OCI-LY3 (cell line): Measurements from ENCODE around the gene CENPS.

Experiments
- H2AFZ ChIP-seq: fragments of 200-600, 300-600 bp; shearing (Covaris generic); 2 replicates; pipeline ENCODE4 v1.6.0; 2014; ENCODE audit warnings: antibody characterized with exemption, low read depth, low read length
- H3K27ac ChIP-seq: fragments of 200-600, 300-600 bp; sonication (generic); 2 replicates; pipeline ENCODE4 v1.5.1; 2014; ENCODE audit warnings: mild to moderate bottlenecking, low read length, moderate library complexity, mixed read lengths
- H3K27me3 ChIP-seq: fragments of 200-600, 300-600 bp; sonication (generic); 2 replicates; pipeline ENCODE4 v1.6.1; 2014; ENCODE audit warnings: low read depth, low read length, mixed read lengths
- H3K36me3 ChIP-seq: fragments of 200-600, 300-600 bp; sonication (generic); replicated peaks from 2 replicates; pipeline ENCODE3; 2014; ENCODE audit warnings: low read depth, low read length, mixed read lengths
- H3K4me1 ChIP-seq: fragments of 300-600, 200-600 bp; sonication (generic); 2 replicates; pipeline ENCODE4 v1.6.1; 2014; ENCODE audit warnings: low read length, mixed read lengths
- H3K4me2 ChIP-seq: fragments of 200-600, 300-600 bp; sonication (generic); 2 replicates; pipeline ENCODE4 v1.6.1; 2014; ENCODE audit warnings: low read length, mixed read lengths
- H3K4me3 ChIP-seq: fragments of 300-600, 200-600 bp; sonication (generic); 2 replicates; pipeline ENCODE4 v1.5.1; 2014; ENCODE audit warnings: antibody characterized with exemption, mild to moderate bottlenecking, low read length, moderate library complexity
- H3K79me2 ChIP-seq: fragments of 300-600, 200-600 bp; shearing (Covaris generic); 2 replicates; pipeline ENCODE4 v1.6.1; 2014; ENCODE audit warnings: mild to moderate bottlenecking, low read length, mixed read lengths
- H3K9ac ChIP-seq: fragments of 300-600, 200-600 bp; shearing (Covaris generic); 2 replicates; pipeline ENCODE4 v1.6.0; 2014; ENCODE audit warnings: mild to moderate bottlenecking, low read length, moderate library complexity
- H3K9me3 ChIP-seq: fragments of 200-600, 300-600 bp; shearing (Covaris generic); 2 replicates; pipeline ENCODE4 v1.6.1; 2014; ENCODE audit warnings: low read length, mixed read lengths; ENCODE audit not compliant: insufficient read depth
- H4K20me1 ChIP-seq: fragments of 200-600, 300-600 bp; sonication (generic); 2 replicates; pipeline ENCODE4 v1.6.1; 2016; ENCODE audit warnings: low read length, mixed read lengths; ENCODE audit not compliant: insufficient read depth
- EZH2phosphoT487 ChIP-seq: fragments of 200-600 bp; shearing (Covaris generic); IDR thresholded peaks from 2 replicates; pipeline ENCODE4 v1.6.1; 2018; ENCODE audit warnings: antibody characterized with exemption, mixed run types, low read depth
- TF ChIP-seq, protein P1 (sequence below): fragments of 200-600, 300-600 bp; sonication (generic); IDR thresholded peaks from 2 replicates; pipeline ENCODE4 v1.5.1; 2014; ENCODE audit warnings: antibody characterized with exemption, low read length, low read depth

CENPS gene

DNA sequence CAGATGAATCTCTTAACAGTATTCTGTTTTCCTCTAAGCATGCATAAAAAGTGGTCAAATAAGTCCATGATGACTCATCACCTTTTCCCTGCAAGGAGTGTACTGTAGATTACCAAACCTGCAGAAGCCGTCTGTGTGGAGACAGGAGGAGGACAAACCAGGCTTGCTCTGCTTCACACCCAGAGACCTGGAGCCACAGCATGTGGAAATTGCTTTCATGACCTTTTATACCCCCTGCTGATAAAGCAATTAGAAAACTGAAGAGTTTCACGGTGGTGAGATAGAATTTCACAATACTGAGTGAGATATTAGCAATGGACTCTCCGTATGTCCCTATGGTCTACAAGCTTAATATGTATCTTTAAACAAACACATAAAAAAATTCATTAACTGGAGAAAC lies 29.0 kb downstream of the CENPS start:
- no peak overlapping the region for H3K27ac ChIP-seq
- no peaks in the 10 kb centered on the region for H3K9me3 ChIP-seq
- no peak overlapping the region for H2AFZ ChIP-seq
- no peaks in the 10 kb centered on the region for H3K4me1 ChIP-seq
- H3K79me2 ChIP-seq, result no peaks in the 10 kb centered on the region
- no peaks in the 10 kb centered on the region for H4K20me1 ChIP-seq
- no peak for TF ChIP-seq EZH2phosphoT487
- TF ChIP-seq, protein P1, sequence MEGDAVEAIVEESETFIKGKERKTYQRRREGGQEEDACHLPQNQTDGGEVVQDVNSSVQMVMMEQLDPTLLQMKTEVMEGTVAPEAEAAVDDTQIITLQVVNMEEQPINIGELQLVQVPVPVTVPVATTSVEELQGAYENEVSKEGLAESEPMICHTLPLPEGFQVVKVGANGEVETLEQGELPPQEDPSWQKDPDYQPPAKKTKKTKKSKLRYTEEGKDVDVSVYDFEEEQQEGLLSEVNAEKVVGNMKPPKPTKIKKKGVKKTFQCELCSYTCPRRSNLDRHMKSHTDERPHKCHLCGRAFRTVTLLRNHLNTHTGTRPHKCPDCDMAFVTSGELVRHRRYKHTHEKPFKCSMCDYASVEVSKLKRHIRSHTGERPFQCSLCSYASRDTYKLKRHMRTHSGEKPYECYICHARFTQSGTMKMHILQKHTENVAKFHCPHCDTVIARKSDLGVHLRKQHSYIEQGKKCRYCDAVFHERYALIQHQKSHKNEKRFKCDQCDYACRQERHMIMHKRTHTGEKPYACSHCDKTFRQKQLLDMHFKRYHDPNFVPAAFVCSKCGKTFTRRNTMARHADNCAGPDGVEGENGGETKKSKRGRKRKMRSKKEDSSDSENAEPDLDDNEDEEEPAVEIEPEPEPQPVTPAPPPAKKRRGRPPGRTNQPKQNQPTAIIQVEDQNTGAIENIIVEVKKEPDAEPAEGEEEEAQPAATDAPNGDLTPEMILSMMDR, result no peak
- H3K9ac ChIP-seq, result no peak overlapping the region
- no peaks in the 10 kb centered on the region for H3K27me3 ChIP-seq
- H3K4me2 ChIP-seq, result no peak overlapping the region
- H3K36me3 ChIP-seq, result no peaks in the 10 kb centered on the region
- H3K4me3 ChIP-seq, result no peak overlapping the region

DNA sequence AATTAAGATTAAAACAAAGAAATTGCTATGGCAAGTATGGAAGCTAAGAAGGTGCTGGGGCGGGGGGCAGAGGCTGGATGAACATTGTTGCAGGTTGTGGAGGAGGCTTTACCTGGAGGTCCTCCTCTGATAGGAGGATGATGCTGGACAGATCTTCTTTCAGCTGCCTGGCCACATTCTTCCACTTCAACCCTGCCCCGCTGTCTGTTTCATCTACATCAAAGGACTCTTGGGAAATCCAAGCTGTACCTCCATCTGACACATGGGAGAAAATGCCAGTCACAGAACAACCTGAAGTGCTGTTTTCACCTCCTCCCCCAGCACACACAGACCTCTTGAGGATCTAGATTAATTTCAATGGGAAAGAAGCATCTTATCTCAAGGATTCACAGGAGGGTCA lies 36.8 kb downstream of the CENPS start:
- H2AFZ ChIP-seq, result no peak overlapping the region
- H4K20me1 ChIP-seq, result no peaks in the 10 kb centered on the region
- no peak overlapping the region for H3K4me2 ChIP-seq
- H3K79me2 ChIP-seq, result peaks cover 12% of the 10 kb centered on the region
- H3K4me3 ChIP-seq, result no peak overlapping the region
- peaks cover 6% of the 10 kb centered on the region for H3K4me1 ChIP-seq
- no peaks in the 10 kb centered on the region for H3K27me3 ChIP-seq
- TF ChIP-seq EZH2phosphoT487, result no peak
- TF ChIP-seq, protein P1, result no peak
- H3K36me3 ChIP-seq, result peaks cover 4% of the 10 kb centered on the region
- H3K27ac ChIP-seq, result no peak overlapping the region
- H3K9me3 ChIP-seq, result no peaks in the 10 kb centered on the region
- H3K9ac ChIP-seq, result no peak overlapping the region

DNA sequence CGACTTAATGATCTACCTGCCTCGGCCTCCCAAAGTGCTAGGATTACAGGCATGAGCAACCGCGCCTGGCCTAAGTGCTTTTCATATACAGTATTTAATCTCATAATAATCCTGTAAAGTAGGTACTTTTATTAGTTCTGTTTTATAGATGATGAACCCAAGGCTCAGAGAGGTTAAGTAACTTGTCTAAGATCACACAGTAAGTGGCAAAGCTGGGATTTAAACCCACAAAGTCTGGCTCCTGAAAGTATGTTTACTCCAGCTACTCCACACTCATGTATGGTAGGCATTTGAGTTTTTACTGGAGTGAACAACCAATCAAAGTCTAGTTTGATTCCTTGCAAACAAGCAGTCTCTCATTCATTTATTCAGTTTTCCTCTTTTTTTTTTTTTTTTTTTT lies 39.8 kb downstream of the CENPS start:
- Histone ChIP-seq H3K4me1 (peaks cover 15% of the 10 kb centered on the region), H3K4me2 (no peak overlapping the region), H3K79me2 (peaks cover 15% of the 10 kb centered on the region), H4K20me1 (no peaks in the 10 kb centered on the region), H3K27ac (no peak overlapping the region), H3K9ac (no peak overlapping the region), H2AFZ (no peak overlapping the region), H3K36me3 (no peaks in the 10 kb centered on the region), H3K27me3 (no peaks in the 10 kb centered on the region), H3K9me3 (no peaks in the 10 kb centered on the region), H3K4me3 (no peak overlapping the region)
- TF ChIP-seq, protein P1, result no peak
- TF ChIP-seq EZH2phosphoT487, result no peak

DNA sequence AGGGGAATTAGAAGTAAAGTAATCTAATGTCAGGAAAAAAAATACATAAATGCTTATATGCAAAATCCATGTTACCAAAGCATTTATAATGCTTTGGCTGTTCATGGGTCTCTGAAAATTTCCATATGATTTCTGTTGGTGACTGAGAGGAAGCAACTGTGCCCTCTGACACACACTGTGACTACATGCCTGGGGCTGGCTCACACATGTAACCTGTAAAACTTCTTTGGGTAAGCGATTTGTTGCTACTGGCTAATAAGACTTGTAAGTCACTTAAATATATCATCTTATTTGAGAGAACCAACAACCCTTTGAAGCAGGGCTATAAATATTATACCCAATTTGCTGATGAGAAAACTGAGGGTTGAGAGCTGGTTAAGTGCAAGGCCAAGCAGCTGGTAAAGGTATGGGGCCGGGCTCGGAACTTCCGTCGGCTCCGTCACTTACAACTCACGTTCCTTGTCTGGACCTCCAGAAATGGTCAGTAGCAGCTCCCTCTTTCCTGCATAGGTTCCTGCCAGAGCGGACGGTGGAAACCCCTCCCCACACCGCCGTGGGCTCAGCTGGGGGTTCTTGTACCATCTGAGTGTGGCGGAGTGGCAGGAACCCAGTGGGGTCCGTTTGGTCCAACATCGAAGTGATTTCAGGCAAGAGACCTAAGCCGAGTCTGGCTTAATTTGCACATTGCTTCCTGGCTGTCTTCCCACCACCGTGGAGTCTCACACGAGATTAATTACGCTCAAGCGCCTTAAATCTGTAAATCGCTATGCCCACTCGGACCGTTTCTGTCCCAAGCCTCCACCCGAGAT lies 41.4 kb downstream of the CENPS start:
- Histone ChIP-seq H2AFZ (peak overlapping the region; percentile 52; the same call in 1 of the 2 replicates), H3K4me3 (peak overlapping the region; percentile 89), H3K4me1 (peaks cover 24% of the 10 kb centered on the region), H3K9me3 (no peaks in the 10 kb centered on the region), H3K27ac (peak overlapping the region; percentile 46), H3K36me3 (no peaks in the 10 kb centered on the region), H3K27me3 (no peaks in the 10 kb centered on the region), H3K79me2 (peaks cover 29% of the 10 kb centered on the region), H3K4me2 (peak overlapping the region; percentile 93), H4K20me1 (no peaks in the 10 kb centered on the region), H3K9ac (peak overlapping the region; percentile 73)
- TF ChIP-seq, protein P1, result no peak
- TF ChIP-seq EZH2phosphoT487, result no peak
